H1 (cell line): ENCODE results near the gene IFT27. TPM values are rescaled to one million over a fixed set of nuclear protein-coding genes. Genes with fewer than 3 reads are reported as not detected.

Experiments
- CTCF ChIA-PET: fragments of 300-600 bp; sonication (Branson Sonifier 250); formaldehyde crosslinking; loops from one replicate; lab custom pipeline; 2021; ENCODE audit not compliant: partially characterized antibody; lab: Charles Lee
- POLR2A ChIA-PET: fragments of 300-600 bp; sonication (Branson Sonifier 250); formaldehyde crosslinking; loops from one replicate; lab custom pipeline; 2021; ENCODE audit warnings: inconsistent platforms; ENCODE audit not compliant: partially characterized antibody; lab: Charles Lee
- DNase-seq, 2 experiments: peaks; one replicate each; pipeline versions ENCODE4 v3.0.0 to v3.0.0-alpha.2; 2010 to 2022; ENCODE audit warnings: low spot score in 2 of 2, low read depth in 1 of 2, mixed read lengths in 1 of 2
- FAIRE-seq: peaks from 2 replicates; lab custom pipeline; 2011; peaks lifted over from hg19 to GRCh38; lab: Jason Lieb, UNC
- H2AFZ ChIP-seq: 2 replicates; pipeline ENCODE4 v1.8.1; 2012; ENCODE audit warnings: low read length, inconsistent platforms
- H2AK5ac ChIP-seq: 2 replicates; pipeline ENCODE4 v1.6.1; 2013; ENCODE audit warnings: low read depth, low read length
- H2BK120ac ChIP-seq: replicated peaks from 2 replicates; pipeline ENCODE3; 2013; ENCODE audit warnings: low read depth, low read length, inconsistent platforms
- H2BK12ac ChIP-seq: 2 replicates; pipeline ENCODE4 v1.6.1; 2013; ENCODE audit warnings: low read depth, low read length
- H2BK15ac ChIP-seq: 2 replicates; pipeline ENCODE4 v1.6.1; 2013; ENCODE audit warnings: low read length
- H2BK20ac ChIP-seq: 2 replicates; pipeline ENCODE4 v1.6.1; 2013; ENCODE audit warnings: low read length
- H2BK5ac ChIP-seq: 2 replicates; pipeline ENCODE4 v1.6.1; 2013; ENCODE audit warnings: low read depth, low read length
- H3K14ac ChIP-seq: 2 replicates; pipeline ENCODE4 v1.6.1; 2013; ENCODE audit warnings: inconsistent platforms; ENCODE audit not compliant: insufficient read length
- H3K18ac ChIP-seq: 2 replicates; pipeline ENCODE4 v1.6.1; 2013; ENCODE audit warnings: low read length; ENCODE audit errors: extremely low read depth
- H3K23ac ChIP-seq: 2 replicates; pipeline ENCODE4 v1.6.1; 2013; ENCODE audit warnings: inconsistent platforms; ENCODE audit not compliant: insufficient read length
- H3K23me2 ChIP-seq: 2 replicates; pipeline ENCODE4 v1.6.1; 2013; ENCODE audit warnings: low read depth, low read length
- H3K27ac ChIP-seq: 2 replicates; pipeline ENCODE4 v1.6.1; 2011; ENCODE audit warnings: low read depth, low read length, inconsistent platforms
- H3K27me3 ChIP-seq, 4 experiments: replicated peaks in 1 of 4; 1 replicate in 1 of 4; 2 replicates in 3 of 4; pipeline versions ENCODE4 v1.6.1 to v1.8.1; 2011 to 2013; ENCODE audit warnings: low read length in 3 of 4, mild to moderate bottlenecking in 3 of 4, inconsistent platforms in 2 of 4, mixed read lengths in 2 of 4, moderate library complexity in 1 of 4; ENCODE audit not compliant: control insufficient read depth in 3 of 4, insufficient read depth in 3 of 4; ENCODE audit errors: extremely low read depth in 1 of 4
- H3K36me3 ChIP-seq, 4 experiments: 2 replicates each; pipeline versions ENCODE4 v1.6.1 to v1.8.1; 2011 to 2013; ENCODE audit warnings: mild to moderate bottlenecking in 4 of 4, low read length in 3 of 4, moderate library complexity in 2 of 4, control low read depth in 1 of 4, inconsistent platforms in 1 of 4; ENCODE audit not compliant: insufficient read depth in 4 of 4, control insufficient read depth in 2 of 4
- H3K4ac ChIP-seq: replicated peaks from 2 replicates; pipeline ENCODE3; 2013; ENCODE audit warnings: low read length, low read depth, mixed read lengths, inconsistent platforms; ENCODE audit not compliant: insufficient read length
- H3K4me1 ChIP-seq, 4 experiments: replicated peaks in 1 of 4; 1 replicate in 1 of 4; 2 replicates in 3 of 4; pipeline versions ENCODE4 v1.6.1 to v1.8.1; 2011 to 2013; ENCODE audit warnings: low read length in 3 of 4, inconsistent platforms in 2 of 4, mixed read lengths in 1 of 4; ENCODE audit not compliant: insufficient read depth in 4 of 4, control insufficient read depth in 3 of 4
- H3K4me2 ChIP-seq, 2 experiments: 2 replicates each; pipeline versions ENCODE4 v1.6.1 to v1.8.1; 2011 to 2013; ENCODE audit warnings: low read depth in 2 of 2, low read length in 2 of 2, control low read depth in 1 of 2, inconsistent platforms in 1 of 2, mild to moderate bottlenecking in 1 of 2; ENCODE audit not compliant: insufficient read depth in 1 of 2
- H3K4me3 ChIP-seq, 4 experiments: fragments of 200-600, 300-600 bp in 1 of 4; sonication (generic), shearing (Covaris generic), sonication (Bioruptor Twin) in 1 of 4; 2 replicates each; pipeline versions ENCODE4 v1.5.1 to v1.8.1; 2011 to 2016; ENCODE audit warnings: low read length in 4 of 4, low read depth in 3 of 4, control low read depth in 2 of 4, inconsistent platforms in 2 of 4, mild to moderate bottlenecking in 2 of 4, mixed read lengths in 1 of 4, moderate library complexity in 1 of 4; ENCODE audit not compliant: insufficient read depth in 2 of 4; ENCODE audit errors: extremely low read depth in 1 of 4
- H3K56ac ChIP-seq: replicated peaks from 2 replicates; pipeline ENCODE3; 2013; ENCODE audit warnings: low read depth, mild to moderate bottlenecking, mixed read lengths, low read length, inconsistent platforms; ENCODE audit not compliant: insufficient read length
- H3K79me1 ChIP-seq: 2 replicates; pipeline ENCODE4 v1.6.1; 2013; ENCODE audit warnings: low read depth, low read length, control low read depth
- H3K79me2 ChIP-seq, 2 experiments: 2 replicates each; pipeline versions ENCODE4 v1.6.1 to v1.8.1; 2012 to 2013; ENCODE audit warnings: low read length in 2 of 2, mild to moderate bottlenecking in 2 of 2, inconsistent platforms in 1 of 2; ENCODE audit not compliant: insufficient read depth in 2 of 2, control insufficient read depth in 1 of 2
- H3K9ac ChIP-seq, 4 experiments: replicated peaks in 1 of 4; 1 replicate in 1 of 4; 2 replicates in 3 of 4; pipeline versions ENCODE4 v1.6.1 to v1.8.1; 2011 to 2013; ENCODE audit warnings: low read depth in 3 of 4, low read length in 3 of 4, control low read depth in 2 of 4, mild to moderate bottlenecking in 2 of 4, moderate library complexity in 2 of 4, inconsistent platforms in 1 of 4; ENCODE audit errors: extremely low read depth in 1 of 4
- H3K9me3 ChIP-seq, 2 experiments: 2 replicates each; pipeline versions ENCODE4 v1.6.1 to v1.8.1; 2012 to 2013; ENCODE audit warnings: mild to moderate bottlenecking in 2 of 2, moderate library complexity in 2 of 2, control low read depth in 1 of 2, inconsistent platforms in 1 of 2, low read depth in 1 of 2, low read length in 1 of 2, mixed read lengths in 1 of 2; ENCODE audit not compliant: insufficient read depth in 2 of 2
- H4K20me1 ChIP-seq, 2 experiments: replicated peaks in 1 of 2; 2 replicates each; pipeline versions ENCODE3 to v1.8.1; 2011 to 2013; ENCODE audit warnings: inconsistent platforms in 2 of 2, low read length in 2 of 2, mild to moderate bottlenecking in 1 of 2; ENCODE audit not compliant: insufficient read depth in 2 of 2, control insufficient read depth in 1 of 2
- H4K5ac ChIP-seq: 2 replicates; pipeline ENCODE4 v1.6.1; 2013; ENCODE audit warnings: low read length, low read depth, mixed read lengths, inconsistent platforms; ENCODE audit not compliant: insufficient read length
- H4K8ac ChIP-seq: 2 replicates; pipeline ENCODE4 v1.8.0; 2013; ENCODE audit warnings: mild to moderate bottlenecking, moderate library complexity, low read length, inconsistent platforms; ENCODE audit not compliant: insufficient read depth; ENCODE audit errors: extremely low read depth
- H4K91ac ChIP-seq: replicated peaks from 2 replicates; pipeline ENCODE3; 2013; ENCODE audit warnings: low read length, mixed read lengths, inconsistent platforms; ENCODE audit not compliant: insufficient read length
- EP300 ChIP-seq, 2 experiments: IDR thresholded peaks; 1 replicate in 1 of 2; 2 replicates in 1 of 2; pipeline ENCODE4 v1.6.1; 2011 to 2012; ENCODE audit warnings: low read depth in 2 of 2, low read length in 2 of 2, mild to moderate bottlenecking in 2 of 2, borderline replicate concordance in 1 of 2, inconsistent platforms in 1 of 2, moderate library complexity in 1 of 2
- EZH2 ChIP-seq: fragments of 200-600 bp; sonication (generic); IDR thresholded peaks from 2 replicates; pipeline ENCODE4 v1.7.1; 2012; ENCODE audit warnings: low read depth, mild to moderate bottlenecking, moderate library complexity, low read length, inconsistent platforms; ENCODE audit not compliant: severe bottlenecking
- PHF8 ChIP-seq: fragments of 200-600 bp; sonication (generic); conservative IDR thresholded peaks from 2 replicates; pipeline ENCODE4 v1.7.1; 2012; ENCODE audit warnings: low read depth, mild to moderate bottlenecking, inconsistent platforms, low read length, moderate library complexity
- WGBS, 2 experiments: shearing (Covaris generic) in 1 of 2; methylation state at CpG; one replicate each; pipeline versions ENCODE4 v1.1.6 to v1.1.7; 2013 to 2015; ENCODE audit warnings: low lambda C conversion rate in 2 of 2, mixed read lengths in 2 of 2, inconsistent platforms in 1 of 2, low coverage in 1 of 2, missing lambda C conversion rate in 1 of 2; ENCODE audit not compliant: insufficient replicate concordance in 2 of 2, insufficient coverage in 1 of 2, insufficient read length in 1 of 2; ENCODE audit errors: extremely low coverage in 1 of 2, missing lambda C conversion rate in 1 of 2; 5-methylcytosine and 5-hydroxymethylcytosine counted together
- polyA plus RNA-seq, 7 experiments: library from polyadenylated mRNA; depleted of rRNA in 3 of 7; stranded (reverse) in 5 of 7; unstranded in 2 of 7; fragments of >200 nt in 5 of 7; fragments of 200-250 nt in 2 of 7; gene quantifications; 1 replicate in 5 of 7; 2 replicates in 1 of 7; 4 replicates in 1 of 7; pipeline versions ENCODE4 v1.2.1 to v1.2.3, GENCODE V29; 2011 to 2013; ENCODE audit warnings: missing spikeins in 2 of 7, mixed read lengths in 2 of 7
- total RNA-seq: library from RNA; stranded (reverse); fragmentation: NEBNext Ultra II Directional; extraction: Animal tissue kit (Norgen Biotek cat#: 25700); gene quantifications from 2 replicates; pipeline ENCODE4 v1.2.1, GENCODE V29; 2021

IFT27 gene
- total and polyA plus RNA-seq, 2 of the 8 experiments (the other 6 are each of a cell fraction or from before 2014, with no cell fraction given) = 36.4 to 46.2 TPM

DNA sequence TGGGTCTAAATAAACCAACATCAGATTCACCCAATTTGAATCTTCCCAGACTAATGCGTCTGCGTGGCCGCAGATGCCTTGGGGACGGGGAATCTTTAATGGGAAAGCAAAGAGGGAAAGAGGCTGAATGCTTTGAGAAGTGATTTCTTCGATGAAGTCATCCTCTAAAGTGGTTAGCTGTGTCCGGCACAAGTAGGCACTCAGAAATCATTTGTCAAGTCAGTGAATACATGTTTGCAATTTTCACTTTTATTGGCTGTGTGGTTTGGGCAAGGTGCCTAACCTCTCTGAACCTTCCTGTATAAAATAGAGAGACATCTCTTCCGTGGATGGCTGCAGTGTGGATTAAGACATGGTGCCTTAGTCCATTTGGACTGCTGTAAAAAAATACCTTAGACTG, 19.7 kb upstream of the IFT27 start:
- Histone ChIP-seq H2BK5ac (no peak overlapping the region), H3K9ac (no peak overlapping the region), H3K4ac (no peak overlapping the region), H3K27ac (no peak overlapping the region), H3K23me2 (peaks cover 2% of the 10 kb centered on the region; the same call in 1 of the 2 replicates), H4K8ac (no peak overlapping the region; the same call in 1 of the 2 replicates), H2AFZ (no peak overlapping the region; the same call in 1 of the 2 replicates), H2AK5ac (no peak overlapping the region), H3K23ac (no peak overlapping the region), H3K14ac (no peak overlapping the region), H3K27me3 (no peaks in the 10 kb centered on the region), H3K9me3 (no peaks in the 10 kb centered on the region), H3K18ac (no peak overlapping the region), H3K4me3 (no peak overlapping the region), H2BK20ac (no peak overlapping the region), H4K20me1 (no peaks in the 10 kb centered on the region), H2BK15ac (no peak overlapping the region), H4K91ac (no peak overlapping the region), H2BK12ac (no peak overlapping the region)
- 84% methylated on average over 7 of the region's 7 CpGs; no CpG with 5 or more reads in 1 of the 2 experiments for WGBS, 2 experiments
- POLR2A ChIA-PET = no interaction called here
- no peak for FAIRE-seq
- CTCF ChIA-PET = interaction anchor here (0.9 to 2.6 kb wide), 8 partner anchors 9 to 60 kb away, joined by 3 to 10 read pairs (median 4); no protein-coding TSS in a partner anchor
- TF ChIP-seq EZH2 (no peak), PHF8 (no peak), EP300 (IDR thresholded peaks at IDR 0.05; ENCODE audit: borderline replicate concordance in 1 of 2, low read depth in 2 of 2, low read length in 2 of 2) (no peak)
- TF ChIP-seq, all 59 proteins: peak for 0
- Histone ChIP-seq H3K79me2 (no peaks in the 10 kb centered on the region), H3K36me3 (no peaks in the 10 kb centered on the region), H3K56ac (no peak overlapping the region), H3K4me1 (peaks cover 8 to 23% (median 15%) of the 10 kb centered on the region in 4 experiments), H2BK120ac (no peak overlapping the region), H4K5ac (no peak overlapping the region), H3K79me1 (no peaks in the 10 kb centered on the region; the same call in 1 of the 2 replicates), H3K4me2 (no peak overlapping the region)
- DNase-seq = no peak
